ENCODE measurements around the gene GNPTG. TPM values are rescaled to one million over a fixed set of nuclear protein-coding genes. Genes with fewer than 3 reads are reported as not detected.

The GNPTG gene
- total and polyA plus RNA-seq, 2 donors (not counting 3 experiments of a cell fraction or from before 2014, with no cell fraction given): 51.6 to 109 TPM

- no peak for FAIRE-seq
- dilution Hi-C loops (cut with MboI; ENCODE audit: extremely low pct_ligation_motif_present, low sequenced_read_pairs) (no loop called here), intact Hi-C loops (cut with micrococcal nuclease) (no loop called here)
- CTCF ChIA-PET: no interaction called here
- POLR2A ChIA-PET: no interaction called here
- H3K9ac ChIP-seq (replicated peaks; ENCODE audit: extremely low read depth, insufficient read depth, low read length): no peak overlapping the region
- no peak overlapping the region for H3K4me2 ChIP-seq (ENCODE audit: insufficient read depth, low read length)
- no peaks in the 10 kb centered on the region for H3K4me1 ChIP-seq (ENCODE audit: control insufficient read depth, extremely low read depth, insufficient read depth, low read length)
- H3K9me1 ChIP-seq (replicated peaks; ENCODE audit: control insufficient read depth, extremely low read depth, insufficient read depth, low read length): no peaks in the 10 kb centered on the region
- no peak overlapping the region for H3K27ac ChIP-seq (ENCODE audit: insufficient read depth, low read depth, low read length)
- H3K27me3 ChIP-seq (ENCODE audit: control insufficient read depth in 2 of 2, insufficient read depth in 2 of 2, low read length in 2 of 2): no peaks in the 10 kb centered on the region
- H3K36me3 ChIP-seq (ENCODE audit: control insufficient read depth in 2 of 2, extremely low read depth in 1 of 2, insufficient read depth in 2 of 2, low read length in 2 of 2): peaks cover 9 to 28% of the 10 kb centered on the region in 2 experiments
- no peak overlapping the region for H3K4me3 ChIP-seq (replicated peaks in 1 of 3; ENCODE audit: insufficient read depth in 1 of 3, low read depth in 1 of 3, low read length in 3 of 3)
- BruUV-seq (replicated peaks): no TSS peak
- no peaks in the 10 kb centered on the region for H3K9me3 ChIP-seq (replicated peaks; ENCODE audit: control insufficient read depth, insufficient read depth, low read length)
- H2AFZ ChIP-seq (ENCODE audit: low read depth, low read length): no peak overlapping the region
- TF ChIP-seq, protein P1, sequence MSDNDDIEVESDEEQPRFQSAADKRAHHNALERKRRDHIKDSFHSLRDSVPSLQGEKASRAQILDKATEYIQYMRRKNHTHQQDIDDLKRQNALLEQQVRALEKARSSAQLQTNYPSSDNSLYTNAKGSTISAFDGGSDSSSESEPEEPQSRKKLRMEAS (IDR thresholded peaks at IDR 0.05; ENCODE audit: insufficient read depth, insufficient read length): no peak
- TF ChIP-seq GATA2 (IDR thresholded peaks at IDR 0.05; ENCODE audit: insufficient read depth, insufficient read length, low read depth, low read length) (no peak), FOS (IDR thresholded peaks at IDR 0.05; ENCODE audit: borderline replicate concordance, insufficient read depth, low read length) (no peak), CTCF (IDR thresholded peaks at IDR 0.05; ENCODE audit: extremely low read depth in 1 of 2, insufficient read depth in 1 of 2, low read depth in 1 of 2, low read length in 2 of 2) (no peak), JUN (IDR thresholded peaks at IDR 0.05; ENCODE audit: borderline replicate concordance, insufficient read depth, insufficient read length, low read depth) (no peak), EZH2 (IDR thresholded peaks at IDR 0.05; ENCODE audit: borderline replicate concordance, low read depth, low read length, severe bottlenecking) (no peak)
- no peaks in the 10 kb centered on the region for H4K20me1 ChIP-seq (replicated peaks; ENCODE audit: control insufficient read depth, extremely low read depth, insufficient read depth, low read length)
- no peaks in the 10 kb centered on the region for H3K79me2 ChIP-seq (ENCODE audit: control insufficient read depth, insufficient read depth, low read length)
- DNase-seq (ENCODE audit: low read depth, low spot score): no peak
These were observed 15.9 kb downstream of the GNPTG start for GRCh38 chr16:1367486-1368174.
